ENCODE measurements around the gene PAWR. TPM values are rescaled to one million over a fixed set of nuclear protein-coding genes. Genes with fewer than 3 reads are reported as not detected.

Gene PAWR
- total and polyA plus RNA-seq, 2 experiments from 2014 or later: 149 to 180 TPM

GRCh38 chr12:79655036-79655435 is 35.7 kb downstream of the PAWR start:
- Histone ChIP-seq H3K9me2 (ENCODE audit: insufficient read depth) (no peaks in the 10 kb centered on the region), H3K4me1 (ENCODE audit: insufficient read depth) (peaks cover 64% of the 10 kb centered on the region), H3F3A (replicated peaks; ENCODE audit: low read depth) (peaks cover 8% of the 10 kb centered on the region; the same call in 1 of the 2 replicates), H3K4me3 (peak overlapping the region; percentile 15; the same call in 1 of the 2 replicates), H2AFZ (no peak overlapping the region), H3K4me2 (peak overlapping the region; percentile 57), H3K27ac (ENCODE audit: low read depth) (peak overlapping the region; percentile 45; the same call in 1 of the 2 replicates), H3K36me3 (ENCODE audit: insufficient read depth) (no peaks in the 10 kb centered on the region), H3K27me3 (ENCODE audit: insufficient read depth) (no peaks in the 10 kb centered on the region), H3K79me2 (replicated peaks; ENCODE audit: insufficient read depth) (peaks cover 100% of the 10 kb centered on the region), H4K20me1 (replicated peaks; ENCODE audit: insufficient read depth) (peaks cover 76% of the 10 kb centered on the region)
- H3K4me1 Mint-ChIP-seq: peaks cover 62% of the 10 kb centered on the region
- peaks cover 27% of the 10 kb centered on the region for H3K36me3 Mint-ChIP-seq (ENCODE audit: low read depth)
- no peak overlapping the region; the same call in 2 of the 3 replicates for H3K4me3 Mint-ChIP-seq
- no peak for TF ChIP-seq CREB1 (CRISPR knock-in tag; IDR thresholded peaks at IDR 0.05; ENCODE audit: low read depth)
- TF ChIP-seq NANOG (IDR thresholded peaks at IDR 0.05; ENCODE audit: borderline replicate concordance): no peak
- no peak for TF ChIP-seq ZNF462 (CRISPR knock-in tag; IDR thresholded peaks at IDR 0.05)
- no peak for TF ChIP-seq EZH2 (IDR thresholded peaks at IDR 0.05; ENCODE audit: low read depth, unreplicated experiment)
- TF ChIP-seq, protein P1, sequence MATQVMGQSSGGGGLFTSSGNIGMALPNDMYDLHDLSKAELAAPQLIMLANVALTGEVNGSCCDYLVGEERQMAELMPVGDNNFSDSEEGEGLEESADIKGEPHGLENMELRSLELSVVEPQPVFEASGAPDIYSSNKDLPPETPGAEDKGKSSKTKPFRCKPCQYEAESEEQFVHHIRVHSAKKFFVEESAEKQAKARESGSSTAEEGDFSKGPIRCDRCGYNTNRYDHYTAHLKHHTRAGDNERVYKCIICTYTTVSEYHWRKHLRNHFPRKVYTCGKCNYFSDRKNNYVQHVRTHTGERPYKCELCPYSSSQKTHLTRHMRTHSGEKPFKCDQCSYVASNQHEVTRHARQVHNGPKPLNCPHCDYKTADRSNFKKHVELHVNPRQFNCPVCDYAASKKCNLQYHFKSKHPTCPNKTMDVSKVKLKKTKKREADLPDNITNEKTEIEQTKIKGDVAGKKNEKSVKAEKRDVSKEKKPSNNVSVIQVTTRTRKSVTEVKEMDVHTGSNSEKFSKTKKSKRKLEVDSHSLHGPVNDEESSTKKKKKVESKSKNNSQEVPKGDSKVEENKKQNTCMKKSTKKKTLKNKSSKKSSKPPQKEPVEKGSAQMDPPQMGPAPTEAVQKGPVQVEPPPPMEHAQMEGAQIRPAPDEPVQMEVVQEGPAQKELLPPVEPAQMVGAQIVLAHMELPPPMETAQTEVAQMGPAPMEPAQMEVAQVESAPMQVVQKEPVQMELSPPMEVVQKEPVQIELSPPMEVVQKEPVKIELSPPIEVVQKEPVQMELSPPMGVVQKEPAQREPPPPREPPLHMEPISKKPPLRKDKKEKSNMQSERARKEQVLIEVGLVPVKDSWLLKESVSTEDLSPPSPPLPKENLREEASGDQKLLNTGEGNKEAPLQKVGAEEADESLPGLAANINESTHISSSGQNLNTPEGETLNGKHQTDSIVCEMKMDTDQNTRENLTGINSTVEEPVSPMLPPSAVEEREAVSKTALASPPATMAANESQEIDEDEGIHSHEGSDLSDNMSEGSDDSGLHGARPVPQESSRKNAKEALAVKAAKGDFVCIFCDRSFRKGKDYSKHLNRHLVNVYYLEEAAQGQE (IDR thresholded peaks at IDR 0.05; ENCODE audit: unreplicated experiment): no peak
- no peak for TF ChIP-seq EZH2phosphoT487 (IDR thresholded peaks at IDR 0.05; ENCODE audit: unreplicated experiment)
- no peak for TF ChIP-seq STAT1 (IDR thresholded peaks at IDR 0.05; ENCODE audit: unreplicated experiment)
- no peak for TF ChIP-seq JUNB (IDR thresholded peaks at IDR 0.05; ENCODE audit: unreplicated experiment)
- TF ChIP-seq, protein P2, sequence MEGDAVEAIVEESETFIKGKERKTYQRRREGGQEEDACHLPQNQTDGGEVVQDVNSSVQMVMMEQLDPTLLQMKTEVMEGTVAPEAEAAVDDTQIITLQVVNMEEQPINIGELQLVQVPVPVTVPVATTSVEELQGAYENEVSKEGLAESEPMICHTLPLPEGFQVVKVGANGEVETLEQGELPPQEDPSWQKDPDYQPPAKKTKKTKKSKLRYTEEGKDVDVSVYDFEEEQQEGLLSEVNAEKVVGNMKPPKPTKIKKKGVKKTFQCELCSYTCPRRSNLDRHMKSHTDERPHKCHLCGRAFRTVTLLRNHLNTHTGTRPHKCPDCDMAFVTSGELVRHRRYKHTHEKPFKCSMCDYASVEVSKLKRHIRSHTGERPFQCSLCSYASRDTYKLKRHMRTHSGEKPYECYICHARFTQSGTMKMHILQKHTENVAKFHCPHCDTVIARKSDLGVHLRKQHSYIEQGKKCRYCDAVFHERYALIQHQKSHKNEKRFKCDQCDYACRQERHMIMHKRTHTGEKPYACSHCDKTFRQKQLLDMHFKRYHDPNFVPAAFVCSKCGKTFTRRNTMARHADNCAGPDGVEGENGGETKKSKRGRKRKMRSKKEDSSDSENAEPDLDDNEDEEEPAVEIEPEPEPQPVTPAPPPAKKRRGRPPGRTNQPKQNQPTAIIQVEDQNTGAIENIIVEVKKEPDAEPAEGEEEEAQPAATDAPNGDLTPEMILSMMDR (conservative IDR thresholded peaks at IDR 0.05; ENCODE audit: low read depth in 2 of 2): no peak
- TF ChIP-seq ZNF331 (CRISPR knock-in tag; IDR thresholded peaks at IDR 0.05; ENCODE audit: low read depth): no peak
- TF ChIP-seq ZNF114 (CRISPR knock-in tag; IDR thresholded peaks at IDR 0.05): no peak
- no peak for TF ChIP-seq POLR2AphosphoS5 (IDR thresholded peaks at IDR 0.05; ENCODE audit: low read depth)
- no peak for TF ChIP-seq ETS1 (IDR thresholded peaks at IDR 0.05)
- ATAC-seq: peak; percentile 85
- no peaks in the 10 kb centered on the region for H3K9me3 Mint-ChIP-seq
- H3K27ac Mint-ChIP-seq: no peak overlapping the region
- H3K27me3 Mint-ChIP-seq (ENCODE audit: insufficient read depth, low read depth, poor library complexity): peaks cover 4% of the 10 kb centered on the region
- peak; percentile 66 for DNase-seq (ENCODE audit: low spot score)
